Fibroblast of skin of right quadriceps (primary cell): Measurements from ENCODE around the gene RARRES2.
"Not testable (repeated sequence)": the region's sequence is repeated elsewhere in the genome, so short reads cannot be mapped to it uniquely, and the experiment has no call there.

Source experiments
- DNase-seq: peaks from one replicate; pipeline ENCODE4 v3.0.0-alpha.2; 2013

Gene RARRES2

GRCh38 chr7:150313870-150314269, 27.6 kb downstream of the RARRES2 start:
- no peak for DNase-seq

DNA sequence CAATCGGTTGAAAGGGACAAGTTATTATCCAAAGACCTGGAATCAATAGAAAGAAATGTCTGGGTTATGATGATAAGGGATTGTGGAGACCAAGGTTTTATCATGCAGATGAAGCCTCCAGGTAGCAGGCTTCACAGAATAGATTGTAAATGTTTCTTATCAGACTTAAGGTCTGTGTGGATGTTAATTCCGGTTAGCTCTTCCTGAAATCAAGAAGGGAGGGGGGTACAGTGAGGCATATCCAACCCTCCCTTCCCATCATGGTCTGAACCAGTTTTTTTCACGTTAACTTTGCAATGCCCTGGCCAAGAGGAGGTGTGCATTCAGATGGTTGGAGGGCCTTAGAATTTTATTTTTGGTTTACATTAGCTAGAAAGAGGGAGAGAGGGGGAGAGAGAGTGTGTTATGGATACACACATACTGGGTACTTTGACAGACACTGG, 28.0 kb downstream of the RARRES2 start:
- DNase-seq = no peak

GRCh38 chr7:150312649-150313366, 28.6 kb downstream of the RARRES2 start:
- DNase-seq = not testable (repeated sequence)

- DNase-seq = no peak
Observed at GRCh38 chr7:150311711-150312110, 29.7 kb downstream of the RARRES2 start.

GRCh38 chr7:150311146-150311545, 30.3 kb downstream of the RARRES2 start:
- no peak for DNase-seq

DNA sequence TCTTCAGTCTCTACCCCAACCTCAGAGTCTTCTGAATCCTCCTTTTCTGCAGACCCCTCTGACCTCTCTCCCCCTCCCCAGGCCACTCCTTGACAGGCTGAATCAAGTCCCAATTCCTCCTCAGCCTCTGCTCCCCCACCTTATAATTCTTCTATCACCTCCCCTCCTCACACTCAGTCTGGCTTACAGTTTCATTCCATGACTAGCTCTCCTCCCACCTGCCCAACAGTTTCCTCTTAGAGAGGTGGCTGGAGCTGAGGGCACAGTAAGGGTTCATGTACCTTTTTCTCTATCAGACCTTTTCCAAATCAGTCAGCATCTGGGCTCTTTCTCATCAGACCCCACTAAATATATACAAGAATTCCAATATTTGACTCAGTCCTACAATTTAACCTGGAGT, 32.9 kb downstream of the RARRES2 start:
- no peak for DNase-seq

DNA sequence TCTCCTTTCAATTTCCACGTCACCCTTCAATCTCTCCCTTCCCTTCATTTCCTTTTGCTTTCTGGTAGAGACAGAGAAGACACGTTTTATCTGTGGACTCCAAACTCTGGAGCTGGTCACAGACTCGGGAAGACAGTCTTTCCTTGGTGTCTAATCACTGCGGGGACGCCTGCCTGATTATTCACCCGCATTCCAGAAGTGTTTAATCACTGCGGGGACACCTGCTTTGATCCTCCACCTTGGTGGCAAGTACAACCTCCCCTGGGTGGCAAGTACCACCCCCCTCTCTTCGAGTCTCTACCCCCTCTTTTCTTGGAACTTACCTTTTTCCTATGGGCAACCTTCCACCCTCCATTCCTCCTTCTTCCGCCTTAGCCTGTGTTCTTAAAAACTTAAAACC, 33.5 kb downstream of the RARRES2 start:
- DNase-seq = no peak

- no peak for DNase-seq
Observed at GRCh38 chr7:150307129-150307528, 34.3 kb downstream of the RARRES2 start.

DNA sequence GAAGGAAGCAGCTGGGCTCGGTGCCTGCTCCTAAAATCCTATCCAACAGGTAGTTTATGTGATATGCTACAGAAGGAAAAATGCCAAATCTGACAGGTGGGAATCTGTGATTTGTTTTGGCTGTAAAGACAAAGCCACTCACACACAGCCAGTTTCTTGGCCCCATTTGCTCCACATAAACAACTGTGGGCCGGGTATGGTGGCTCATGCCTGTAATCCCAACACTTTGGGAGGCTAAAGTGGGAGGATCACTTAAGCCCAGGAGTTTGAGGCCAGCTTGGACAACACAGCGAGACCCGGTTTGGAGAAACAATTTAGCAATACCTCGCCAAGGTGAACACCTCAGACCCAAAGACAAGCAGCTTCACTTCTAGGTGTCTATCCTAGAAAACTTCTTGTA, 35.1 kb downstream of the RARRES2 start:
- DNase-seq = not testable (repeated sequence)

DNA sequence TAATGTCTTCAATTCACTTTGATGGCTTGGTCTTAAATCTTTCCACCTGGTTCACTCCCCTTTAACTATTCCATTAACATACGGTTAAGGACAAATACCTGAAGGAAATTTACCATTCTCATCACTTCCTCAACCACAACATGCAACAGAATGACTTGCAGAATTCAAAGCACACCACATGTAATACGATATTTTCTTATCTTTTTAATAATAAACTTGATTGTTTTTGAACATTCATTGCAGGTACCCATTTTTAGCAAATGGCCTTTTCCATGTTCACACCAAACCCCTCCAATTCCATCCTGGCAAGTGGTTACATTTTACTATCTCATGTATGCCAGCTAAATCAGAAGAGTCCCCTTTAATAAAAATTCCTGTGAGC, 35.5 kb downstream of the RARRES2 start:
- not testable (repeated sequence) for DNase-seq

DNA sequence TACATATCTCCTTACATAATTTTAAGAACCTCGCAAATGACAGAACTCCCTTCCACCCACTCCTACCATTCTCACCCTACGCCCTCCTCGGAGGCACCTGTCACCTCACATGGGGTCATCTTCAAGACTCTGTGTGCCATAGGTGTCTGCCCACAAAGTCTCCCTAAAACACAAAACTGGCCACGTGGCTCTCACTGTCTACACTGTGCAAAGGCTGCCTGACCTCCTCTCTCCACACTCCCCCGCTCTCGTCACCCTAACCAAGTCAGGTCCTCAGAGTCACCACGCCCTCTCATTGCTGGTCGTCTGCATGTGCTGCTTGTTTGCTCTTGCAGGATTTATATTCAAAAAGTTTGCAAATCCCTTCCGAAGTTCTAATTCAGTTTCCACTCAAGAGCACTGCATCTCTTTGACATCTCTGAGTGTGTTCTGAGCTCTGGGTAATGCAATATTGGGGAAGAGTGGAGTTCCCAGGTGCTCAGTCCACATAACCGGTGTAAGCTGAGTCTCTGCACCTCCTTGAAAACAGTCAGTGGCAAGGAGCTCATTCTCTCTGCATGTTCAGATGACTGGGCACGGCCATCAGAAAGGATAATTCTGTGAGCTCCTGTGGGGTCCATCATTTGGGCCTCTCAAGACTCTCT, 36.0 kb downstream of the RARRES2 start:
- DNase-seq = not testable (repeated sequence)

GRCh38 chr7:150304499-150305258, 36.8 kb downstream of the RARRES2 start:
- DNase-seq = not testable (repeated sequence)

- not testable (repeated sequence) for DNase-seq
Observed at GRCh38 chr7:150302908-150303310, 38.5 kb downstream of the RARRES2 start.

GRCh38 chr7:150297978-150298377, 43.5 kb downstream of the RARRES2 start:
- DNase-seq = not testable (repeated sequence)

DNA sequence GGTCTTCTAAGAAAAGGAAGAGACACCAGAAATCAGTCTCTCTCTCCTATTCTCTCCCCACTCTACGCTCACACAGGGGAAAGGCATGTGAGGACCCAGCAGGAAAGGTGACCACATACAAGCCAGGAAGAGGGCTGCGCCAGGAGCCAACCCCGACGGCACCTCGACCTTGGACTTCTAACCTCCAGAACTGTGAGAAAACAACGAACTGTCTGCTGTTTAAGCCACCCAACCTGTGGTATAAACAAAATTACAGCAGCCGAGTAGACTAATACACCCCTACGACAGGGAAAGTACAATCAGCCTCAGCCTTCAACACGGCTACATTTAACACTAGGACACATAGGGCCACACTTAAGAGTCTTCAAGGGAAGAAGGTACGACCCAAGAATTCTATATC, 44.6 kb downstream of the RARRES2 start:
- DNase-seq = not testable (repeated sequence)

DNA sequence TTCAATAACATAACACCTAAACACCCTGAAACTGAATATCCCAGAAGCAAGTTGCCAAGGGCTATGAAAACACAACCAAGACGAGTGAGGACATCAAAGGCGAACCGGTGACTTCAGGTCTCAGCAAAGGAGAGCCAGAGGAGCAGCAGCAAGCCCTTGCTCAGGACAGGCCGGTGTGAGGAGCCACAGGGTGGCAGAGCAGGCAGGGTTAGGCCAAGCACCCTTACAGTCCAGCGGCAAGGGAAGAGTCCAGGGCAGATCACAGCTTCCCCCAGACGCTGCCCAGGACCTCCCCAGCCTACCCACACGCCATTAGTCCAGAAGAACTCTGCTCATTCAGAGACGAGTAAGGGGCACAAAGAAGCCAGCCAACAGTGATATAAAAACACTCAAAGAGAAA, 45.8 kb downstream of the RARRES2 start:
- not testable (repeated sequence) for DNase-seq

DNA sequence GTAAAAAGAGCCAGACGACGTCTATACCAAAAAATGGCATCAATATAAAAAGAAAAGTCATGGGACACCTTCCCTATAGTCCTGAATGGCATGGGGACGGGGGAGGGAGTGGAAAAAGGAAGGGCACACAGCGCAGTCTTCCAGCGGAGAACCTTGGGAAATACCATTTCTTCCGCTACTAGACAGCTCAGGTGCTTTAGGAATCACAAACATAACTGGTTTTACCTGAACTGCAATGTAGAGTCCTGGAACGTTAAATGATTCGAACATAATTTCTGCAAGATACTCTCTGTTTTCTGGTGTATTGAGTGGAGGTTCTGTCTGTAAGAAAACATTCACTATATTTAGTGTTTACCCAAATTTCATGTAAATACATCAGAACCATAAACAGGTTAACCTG, 46.4 kb downstream of the RARRES2 start:
- not testable (repeated sequence) for DNase-seq

DNA sequence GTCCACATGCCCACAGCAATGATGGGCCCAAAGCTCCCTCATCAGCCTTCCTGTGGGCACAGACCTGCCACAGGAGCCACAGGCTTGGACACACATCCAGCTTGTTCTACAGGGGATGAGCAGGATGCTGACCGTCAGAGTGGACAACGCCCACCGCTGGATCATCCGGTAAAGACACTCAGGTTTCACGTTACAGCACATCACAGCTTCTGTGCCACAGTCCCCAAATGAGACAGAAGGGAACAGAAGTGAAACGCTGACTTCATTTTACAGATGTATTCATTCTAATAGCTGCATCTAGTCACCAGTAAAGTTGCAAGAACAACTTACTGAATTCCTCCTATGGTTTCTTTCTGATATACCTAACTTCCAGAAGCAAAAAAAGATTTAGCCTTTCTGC, 51.1 kb downstream of the RARRES2 start:
- DNase-seq = not testable (repeated sequence)

GRCh38 chr7:150288816-150289215, 52.6 kb downstream of the RARRES2 start:
- not testable (repeated sequence) for DNase-seq
